ENCODE results near the gene OR2T4. TPM values are rescaled to one million over a fixed set of nuclear protein-coding genes. Genes with fewer than 3 reads are reported as not detected.

Gene OR2T4
- polyA plus RNA-seq: not detected
- long read RNA-seq, donor 1: 0 reads
- long read RNA-seq, donor 2: 0 reads
- long read RNA-seq, donor 3: 0 reads
- long read RNA-seq, donor 4: 0 reads
- long read RNA-seq, donor 5: 0 reads
- long read RNA-seq, donor 6: 0 reads
- long read RNA-seq, donor 7: 0 reads
- long read RNA-seq, donor 8: 0 reads
- long read RNA-seq, donor 9: 0 reads
- long read RNA-seq, donor 10: 0 reads
- long read RNA-seq, donor 11: 0 reads

DNA sequence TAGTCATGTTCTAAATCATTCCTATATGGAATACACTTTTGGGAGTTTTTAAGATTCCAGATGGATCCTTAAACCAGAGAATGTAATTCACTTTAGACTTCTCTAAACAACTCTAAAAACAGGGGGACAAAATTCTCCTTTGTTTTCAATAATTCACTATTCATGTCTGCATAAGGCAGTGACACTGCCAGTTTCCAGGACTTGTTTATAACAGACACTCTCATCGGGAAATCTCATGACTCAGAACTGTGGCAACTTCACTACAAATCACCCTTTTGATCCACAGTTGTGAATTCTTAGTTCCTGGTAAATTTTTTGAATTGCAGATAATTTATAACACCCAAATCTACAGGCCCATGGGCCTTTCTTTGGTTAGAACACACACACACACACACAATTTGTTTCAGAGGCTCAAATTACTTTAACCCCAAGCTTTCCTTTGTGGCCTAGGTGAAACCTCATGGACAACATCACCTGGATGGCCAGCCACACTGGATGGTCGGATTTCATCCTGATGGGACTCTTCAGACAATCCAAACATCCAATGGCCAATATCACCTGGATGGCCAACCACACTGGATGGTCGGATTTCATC lies at the start of gene OR2T4:
OR2T4 (plus strand) TSS at position 545 of the 595 bp plus-strand sequence; CDS start at position 545, 0 bp downstream.
- 0% methylated on average over 1 of the region's 3 CpGs for WGBS (ENCODE audit: insufficient coverage, low lambda C conversion rate)
- H3K27me3 ChIP-seq (ENCODE audit: control insufficient read depth, insufficient read depth, low read length): no peaks in the 10 kb centered on the region
- DNase-seq: no peak
- no peaks in the 10 kb centered on the region for H3K36me3 ChIP-seq (ENCODE audit: control insufficient read depth, insufficient read depth, low read length)
- no peaks in the 10 kb centered on the region for H3K9me3 ChIP-seq (ENCODE audit: control insufficient read depth, low read depth, low read length)
- no peak within 1 kb of the TSS for H3K4me3 ChIP-seq (ENCODE audit: low read length)
- H3K27ac ChIP-seq (ENCODE audit: low read length): no peak within 1 kb of the TSS
- H3K4me1 ChIP-seq (ENCODE audit: control insufficient read depth, insufficient read depth, low read length): no peaks in the 10 kb centered on the region

DNA sequence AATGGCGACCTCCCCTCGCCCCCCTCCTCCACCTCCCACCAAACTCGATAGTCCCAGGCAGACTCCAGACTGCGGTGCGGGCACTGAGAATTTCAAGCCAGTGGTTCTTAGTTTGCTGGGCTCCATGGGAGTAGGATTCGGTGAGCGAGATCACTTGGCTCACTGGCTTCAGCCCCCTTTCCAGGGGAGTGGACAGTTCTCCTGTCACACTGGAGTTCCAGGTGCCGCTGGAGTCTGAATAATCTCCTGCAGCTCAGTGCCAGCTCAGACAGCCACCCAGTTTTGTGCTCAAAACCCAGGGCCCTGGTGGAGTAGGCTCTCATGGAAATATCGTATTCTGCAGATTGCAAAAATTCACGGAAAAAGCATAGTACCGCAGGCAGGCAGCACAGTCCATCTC lies 44.7 kb upstream of the OR2T4 start:
- Histone ChIP-seq H3K4me3 (ENCODE audit: low read length) (no peak overlapping the region), H3K4me1 (ENCODE audit: control insufficient read depth, insufficient read depth, low read length) (no peaks in the 10 kb centered on the region), H3K9me3 (ENCODE audit: control insufficient read depth, low read depth, low read length) (no peaks in the 10 kb centered on the region), H3K27ac (ENCODE audit: low read length) (no peak overlapping the region), H3K36me3 (ENCODE audit: control insufficient read depth, insufficient read depth, low read length) (no peaks in the 10 kb centered on the region), H3K27me3 (ENCODE audit: control insufficient read depth, insufficient read depth, low read length) (no peaks in the 10 kb centered on the region)
- no peak for DNase-seq
- no CpG with 5 or more reads among the region's 11 CpGs for WGBS (ENCODE audit: insufficient coverage, low lambda C conversion rate)

DNA sequence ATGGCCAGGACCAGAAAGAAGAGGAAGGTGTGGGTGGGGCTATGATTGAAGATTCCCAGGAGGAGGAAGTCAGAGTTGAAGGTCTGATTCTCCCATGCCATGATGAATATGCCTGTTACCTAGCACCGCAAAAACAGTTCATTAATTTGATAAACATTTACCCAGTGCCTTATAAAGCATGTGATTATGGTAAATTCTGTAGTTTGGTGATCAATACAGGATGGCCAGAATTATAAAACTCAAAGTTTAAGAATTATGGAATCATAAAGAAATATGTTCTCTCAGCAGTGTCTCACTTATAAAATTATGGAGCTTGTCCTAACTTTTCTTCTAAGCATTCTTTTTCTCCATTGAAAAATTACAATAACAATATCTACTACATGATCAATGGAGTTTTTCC lies 37.0 kb upstream of the OR2T4 start, which contains the start of gene OR2M7:
OR2M7 (minus strand) TSS at position 101 of the 400 bp plus-strand sequence; CDS start at position 101, 0 bp downstream.
- Histone ChIP-seq H3K4me3 (ENCODE audit: low read length) (no peak within 1 kb of the TSS), H3K4me1 (ENCODE audit: control insufficient read depth, insufficient read depth, low read length) (no peaks in the 10 kb centered on the region), H3K9me3 (ENCODE audit: control insufficient read depth, low read depth, low read length) (no peaks in the 10 kb centered on the region), H3K36me3 (ENCODE audit: control insufficient read depth, insufficient read depth, low read length) (no peaks in the 10 kb centered on the region), H3K27me3 (ENCODE audit: control insufficient read depth, insufficient read depth, low read length) (no peaks in the 10 kb centered on the region), H3K27ac (ENCODE audit: low read length) (no peak within 1 kb of the TSS)
- DNase-seq: no peak
- no CpG with 5 or more reads among the region's 1 CpG for WGBS (ENCODE audit: insufficient coverage, low lambda C conversion rate)

DNA sequence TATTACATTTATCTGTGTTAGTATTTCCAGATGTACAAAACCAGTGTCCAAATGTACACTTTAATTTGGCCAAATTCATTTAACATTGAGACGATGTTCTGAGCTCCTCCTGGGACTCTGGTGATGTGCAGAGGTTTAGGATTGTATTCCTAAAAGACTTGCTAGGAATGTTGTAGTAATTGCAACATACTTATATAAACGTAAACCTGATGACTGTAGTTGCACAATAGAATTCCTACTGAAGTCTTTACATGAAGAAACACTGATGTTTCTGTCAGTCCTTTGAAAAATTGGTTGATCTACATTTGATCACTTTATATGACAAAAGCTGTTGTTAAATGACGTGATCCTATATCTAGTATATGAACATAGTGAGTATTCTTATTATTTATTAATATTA lies 18.0 kb upstream of the OR2T4 start:
- H3K27me3 ChIP-seq (ENCODE audit: control insufficient read depth, insufficient read depth, low read length): no peaks in the 10 kb centered on the region
- no peak overlapping the region for H3K27ac ChIP-seq (ENCODE audit: low read length)
- H3K9me3 ChIP-seq (ENCODE audit: control insufficient read depth, low read depth, low read length): no peaks in the 10 kb centered on the region
- DNase-seq: no peak
- H3K36me3 ChIP-seq (ENCODE audit: control insufficient read depth, insufficient read depth, low read length): no peaks in the 10 kb centered on the region
- no peak overlapping the region for H3K4me3 ChIP-seq (ENCODE audit: low read length)
- H3K4me1 ChIP-seq (ENCODE audit: control insufficient read depth, insufficient read depth, low read length): no peaks in the 10 kb centered on the region
- 55% methylated on average over 2 of the region's 3 CpGs for WGBS (ENCODE audit: insufficient coverage, low lambda C conversion rate)

- WGBS (ENCODE audit: insufficient coverage, low lambda C conversion rate): 72% methylated on average over 4 of the region's 4 CpGs
- Histone ChIP-seq H3K4me3 (ENCODE audit: low read length) (no peak within 1 kb of the TSS), H3K27ac (ENCODE audit: low read length) (no peak within 1 kb of the TSS), H3K36me3 (ENCODE audit: control insufficient read depth, insufficient read depth, low read length) (no peaks in the 10 kb centered on the region), H3K9me3 (ENCODE audit: control insufficient read depth, low read depth, low read length) (no peaks in the 10 kb centered on the region), H3K4me1 (ENCODE audit: control insufficient read depth, insufficient read depth, low read length) (no peaks in the 10 kb centered on the region), H3K27me3 (ENCODE audit: control insufficient read depth, insufficient read depth, low read length) (no peaks in the 10 kb centered on the region)
- no peak for DNase-seq
These were observed 13.0 kb upstream of the OR2T4 start, which contains the start of gene OR14C36 for GRCh38 chr1:248348475-248348874. Gene OR14C36, plus strand, starts transcription at chr1:248348775. Its CDS starts 0 bp downstream, at chr1:248348775.

- WGBS (ENCODE audit: insufficient coverage, low lambda C conversion rate): no CpG with 5 or more reads among the region's 3 CpGs
- Histone ChIP-seq H3K4me1 (ENCODE audit: control insufficient read depth, insufficient read depth, low read length) (no peaks in the 10 kb centered on the region), H3K36me3 (ENCODE audit: control insufficient read depth, insufficient read depth, low read length) (no peaks in the 10 kb centered on the region), H3K4me3 (ENCODE audit: low read length) (no peak overlapping the region), H3K9me3 (ENCODE audit: control insufficient read depth, low read depth, low read length) (no peaks in the 10 kb centered on the region), H3K27ac (ENCODE audit: low read length) (no peak overlapping the region), H3K27me3 (ENCODE audit: control insufficient read depth, insufficient read depth, low read length) (no peaks in the 10 kb centered on the region)
- no peak for DNase-seq
These were observed 2.0 kb upstream of the OR2T4 start for GRCh38 chr1:248359415-248359814.

- no peak overlapping the region for H3K4me3 ChIP-seq (ENCODE audit: low read length)
- H3K9me3 ChIP-seq (ENCODE audit: control insufficient read depth, low read depth, low read length): no peaks in the 10 kb centered on the region
- DNase-seq: no peak
- no peaks in the 10 kb centered on the region for H3K4me1 ChIP-seq (ENCODE audit: control insufficient read depth, insufficient read depth, low read length)
- H3K27ac ChIP-seq (ENCODE audit: low read length): no peak overlapping the region
- no peaks in the 10 kb centered on the region for H3K27me3 ChIP-seq (ENCODE audit: control insufficient read depth, insufficient read depth, low read length)
- no peaks in the 10 kb centered on the region for H3K36me3 ChIP-seq (ENCODE audit: control insufficient read depth, insufficient read depth, low read length)
These were observed 5.1 kb downstream of the OR2T4 start for GRCh38 chr1:248366609-248367008.

DNA sequence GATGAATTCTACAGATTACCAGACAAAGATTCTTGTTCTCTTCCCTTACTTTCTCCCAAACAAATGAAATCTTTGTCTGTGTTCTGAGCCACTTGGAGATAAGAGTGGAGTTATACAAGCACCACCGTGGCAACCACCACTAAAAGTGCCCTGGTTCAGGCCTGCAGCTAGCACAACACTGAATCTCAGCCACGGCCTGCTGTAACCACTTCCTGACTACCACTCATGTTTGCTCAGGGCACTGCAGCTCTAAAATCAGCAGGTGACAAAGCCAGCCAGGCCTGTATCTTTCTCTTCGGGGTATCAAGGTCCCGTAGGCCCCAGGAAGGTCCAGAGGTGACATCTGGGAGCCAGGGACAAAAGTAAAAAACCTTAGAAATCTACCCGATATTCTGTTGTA lies 10.9 kb downstream of the OR2T4 start:
- 60% methylated on average over 1 of the region's 5 CpGs for WGBS (ENCODE audit: insufficient coverage, low lambda C conversion rate)
- H3K27ac ChIP-seq (ENCODE audit: low read length): no peak overlapping the region
- no peaks in the 10 kb centered on the region for H3K36me3 ChIP-seq (ENCODE audit: control insufficient read depth, insufficient read depth, low read length)
- DNase-seq: no peak
- no peaks in the 10 kb centered on the region for H3K4me1 ChIP-seq (ENCODE audit: control insufficient read depth, insufficient read depth, low read length)
- H3K9me3 ChIP-seq (ENCODE audit: control insufficient read depth, low read depth, low read length): no peaks in the 10 kb centered on the region
- H3K27me3 ChIP-seq (ENCODE audit: control insufficient read depth, insufficient read depth, low read length): no peaks in the 10 kb centered on the region
- H3K4me3 ChIP-seq (ENCODE audit: low read length): no peak overlapping the region

- no peaks in the 10 kb centered on the region for H3K36me3 ChIP-seq (ENCODE audit: control insufficient read depth, insufficient read depth, low read length)
- WGBS (ENCODE audit: insufficient coverage, low lambda C conversion rate): no CpG with 5 or more reads among the region's 4 CpGs
- no peak for DNase-seq
- no peak overlapping the region for H3K27ac ChIP-seq (ENCODE audit: low read length)
- no peaks in the 10 kb centered on the region for H3K27me3 ChIP-seq (ENCODE audit: control insufficient read depth, insufficient read depth, low read length)
- H3K4me1 ChIP-seq (ENCODE audit: control insufficient read depth, insufficient read depth, low read length): no peaks in the 10 kb centered on the region
- no peaks in the 10 kb centered on the region for H3K9me3 ChIP-seq (ENCODE audit: control insufficient read depth, low read depth, low read length)
- no peak overlapping the region for H3K4me3 ChIP-seq (ENCODE audit: low read length)
These were observed 12.3 kb downstream of the OR2T4 start for GRCh38 chr1:248373761-248374160.

DNA sequence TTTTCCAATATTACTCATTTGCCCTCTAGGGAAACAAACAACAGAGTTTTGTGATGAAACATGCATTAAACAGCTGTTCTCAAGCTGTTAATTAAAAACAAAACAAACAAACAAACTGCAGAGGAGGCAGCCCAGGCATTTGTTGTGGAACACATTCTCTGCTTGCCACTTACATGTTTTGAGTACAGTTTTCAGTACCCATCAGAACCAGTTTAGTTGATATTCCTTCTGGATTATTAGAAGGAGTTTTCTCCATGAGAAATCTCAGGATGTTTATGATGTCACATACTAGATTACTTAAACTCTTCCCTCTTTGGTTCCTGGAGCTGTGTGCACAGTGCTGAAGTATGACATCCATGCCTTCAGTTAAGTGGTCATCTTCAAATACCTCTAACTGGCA lies 14.0 kb downstream of the OR2T4 start, which contains the start of gene OR2T6:
OR2T6 (plus strand) TSS at position 301 of the 400 bp plus-strand sequence. CDS start 11,863 bp downstream, outside the sequence.
- Histone ChIP-seq H3K4me3 (ENCODE audit: low read length) (no peak within 1 kb of the TSS), H3K27ac (ENCODE audit: low read length) (no peak within 1 kb of the TSS)

GRCh38 chr1:248376916-248377315 lies 15.5 kb downstream of the OR2T4 start:
- Histone ChIP-seq H3K27me3 (ENCODE audit: control insufficient read depth, insufficient read depth, low read length) (no peaks in the 10 kb centered on the region), H3K9me3 (ENCODE audit: control insufficient read depth, low read depth, low read length) (no peaks in the 10 kb centered on the region), H3K36me3 (ENCODE audit: control insufficient read depth, insufficient read depth, low read length) (no peaks in the 10 kb centered on the region), H3K4me1 (ENCODE audit: control insufficient read depth, insufficient read depth, low read length) (no peaks in the 10 kb centered on the region), H3K4me3 (ENCODE audit: low read length) (no peak overlapping the region), H3K27ac (ENCODE audit: low read length) (no peak overlapping the region)
- WGBS (ENCODE audit: insufficient coverage, low lambda C conversion rate): no CpG with 5 or more reads among the region's 3 CpGs
- DNase-seq: no peak

More for the DNA sequence above, 14.0 kb downstream of the OR2T4 start, which contains the start of gene OR2T6:
- Histone ChIP-seq H3K27me3 (ENCODE audit: control insufficient read depth, insufficient read depth, low read length) (no peaks in the 10 kb centered on the region), H3K36me3 (ENCODE audit: control insufficient read depth, insufficient read depth, low read length) (no peaks in the 10 kb centered on the region), H3K9me3 (ENCODE audit: control insufficient read depth, low read depth, low read length) (no peaks in the 10 kb centered on the region), H3K4me1 (ENCODE audit: control insufficient read depth, insufficient read depth, low read length) (no peaks in the 10 kb centered on the region)
- no peak for DNase-seq

Data from large intestine (tissue), 12 donors.